Measurements from ENCODE around the gene HOMER2.

The HOMER2 gene

DNA sequence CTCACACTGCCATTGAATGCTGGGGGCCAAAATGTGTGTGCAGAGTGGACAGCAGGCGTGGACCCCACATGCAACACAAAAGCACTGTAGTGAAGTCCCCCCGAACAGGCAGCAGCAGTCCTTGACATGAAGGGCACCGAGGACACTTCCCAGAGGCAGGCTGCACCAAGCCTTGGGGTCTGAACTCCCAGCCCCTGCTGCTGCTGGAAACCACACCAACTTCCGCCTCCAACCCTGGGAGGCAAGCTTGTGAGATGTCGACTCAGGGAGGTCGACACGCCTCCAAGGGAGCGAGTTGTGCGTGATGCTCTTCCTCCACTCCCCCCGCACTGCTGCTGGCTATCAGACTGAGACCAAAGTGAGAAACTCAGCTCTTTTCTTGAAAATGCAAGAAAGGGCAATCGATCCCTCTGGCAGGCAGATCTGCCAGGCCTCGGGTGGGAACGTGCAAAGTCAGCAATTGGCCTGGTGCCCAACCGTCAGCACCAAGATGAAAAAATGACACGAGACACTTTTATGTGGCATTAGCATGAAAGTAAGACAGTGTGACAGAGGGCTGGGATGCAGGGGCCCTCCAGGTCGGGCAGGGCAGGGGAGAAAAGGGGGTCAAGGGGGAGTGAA lies 99.5 kb downstream of the HOMER2 start:
- no peak overlapping the region for H3K4me3 ChIP-seq (replicated peaks; ENCODE audit: low read depth, low read length)
- TF ChIP-seq, protein P1, sequence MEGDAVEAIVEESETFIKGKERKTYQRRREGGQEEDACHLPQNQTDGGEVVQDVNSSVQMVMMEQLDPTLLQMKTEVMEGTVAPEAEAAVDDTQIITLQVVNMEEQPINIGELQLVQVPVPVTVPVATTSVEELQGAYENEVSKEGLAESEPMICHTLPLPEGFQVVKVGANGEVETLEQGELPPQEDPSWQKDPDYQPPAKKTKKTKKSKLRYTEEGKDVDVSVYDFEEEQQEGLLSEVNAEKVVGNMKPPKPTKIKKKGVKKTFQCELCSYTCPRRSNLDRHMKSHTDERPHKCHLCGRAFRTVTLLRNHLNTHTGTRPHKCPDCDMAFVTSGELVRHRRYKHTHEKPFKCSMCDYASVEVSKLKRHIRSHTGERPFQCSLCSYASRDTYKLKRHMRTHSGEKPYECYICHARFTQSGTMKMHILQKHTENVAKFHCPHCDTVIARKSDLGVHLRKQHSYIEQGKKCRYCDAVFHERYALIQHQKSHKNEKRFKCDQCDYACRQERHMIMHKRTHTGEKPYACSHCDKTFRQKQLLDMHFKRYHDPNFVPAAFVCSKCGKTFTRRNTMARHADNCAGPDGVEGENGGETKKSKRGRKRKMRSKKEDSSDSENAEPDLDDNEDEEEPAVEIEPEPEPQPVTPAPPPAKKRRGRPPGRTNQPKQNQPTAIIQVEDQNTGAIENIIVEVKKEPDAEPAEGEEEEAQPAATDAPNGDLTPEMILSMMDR (IDR thresholded peaks at IDR 0.05; ENCODE audit: low read depth, low read length, missing control alignments): no peak
- DNase-seq (ENCODE audit: extremely low read depth, low read depth): no peak

DNA sequence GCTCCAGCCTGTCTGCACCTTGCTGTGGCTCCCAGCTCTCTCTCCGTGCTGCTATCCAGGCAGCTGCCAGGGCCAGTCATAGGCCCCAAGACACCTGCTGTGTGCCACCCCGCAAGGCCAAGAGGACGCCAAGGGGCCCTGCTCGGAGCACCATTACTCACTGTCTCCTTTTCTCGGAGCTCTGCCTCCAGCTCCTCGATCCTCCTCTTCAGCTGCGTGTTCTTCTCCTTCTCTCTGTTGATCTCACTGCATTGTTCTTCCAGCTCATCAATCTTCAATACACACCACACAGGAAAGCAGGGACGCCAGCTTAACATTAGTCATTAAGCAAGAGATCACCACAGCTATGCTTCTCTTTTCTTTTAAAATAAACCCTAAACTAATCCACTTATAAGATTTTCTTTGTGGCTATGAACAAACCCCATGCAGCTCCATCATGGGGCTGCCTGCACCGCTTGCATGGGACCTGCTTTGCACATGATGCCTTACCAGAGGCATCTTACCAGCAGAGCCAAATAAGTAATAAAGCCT lies 100.5 kb downstream of the HOMER2 start:
- H3K4me3 ChIP-seq (replicated peaks; ENCODE audit: low read depth, low read length): no peak overlapping the region
- DNase-seq (ENCODE audit: extremely low read depth, low read depth): no peak
- TF ChIP-seq, protein P1 (IDR thresholded peaks at IDR 0.05; ENCODE audit: low read depth, low read length, missing control alignments): no peak

DNA sequence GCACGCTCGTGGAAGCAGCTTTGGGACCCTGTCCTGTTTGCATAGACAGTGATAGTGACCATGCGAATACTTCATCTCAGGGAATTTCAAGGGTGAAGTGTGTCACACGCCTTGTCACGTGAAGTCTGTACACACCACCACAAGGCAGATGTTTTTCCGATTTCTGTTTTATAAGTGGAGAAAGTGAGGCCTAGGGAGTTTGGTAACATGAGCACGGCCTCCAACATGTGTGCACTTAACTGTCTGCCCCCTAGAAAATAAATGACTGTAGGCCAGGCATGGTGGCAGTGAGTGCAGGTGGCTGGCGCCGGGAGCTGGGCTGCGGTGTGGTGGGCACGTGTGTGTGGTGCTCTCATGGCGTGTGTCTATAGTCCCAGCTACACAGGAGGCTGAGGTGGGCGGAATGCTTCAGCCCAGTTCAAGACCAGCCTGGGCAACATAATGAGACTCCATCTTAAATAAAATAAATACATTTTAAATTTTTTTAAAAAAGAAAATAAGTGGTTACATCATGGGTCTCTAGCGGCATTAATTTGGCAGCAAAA lies 101.1 kb downstream of the HOMER2 start:
- TF ChIP-seq, protein P1 (IDR thresholded peaks at IDR 0.05; ENCODE audit: low read depth, low read length, missing control alignments): no peak
- DNase-seq (ENCODE audit: extremely low read depth, low read depth): no peak
- no peak overlapping the region for H3K4me3 ChIP-seq (replicated peaks; ENCODE audit: low read depth, low read length)

DNA sequence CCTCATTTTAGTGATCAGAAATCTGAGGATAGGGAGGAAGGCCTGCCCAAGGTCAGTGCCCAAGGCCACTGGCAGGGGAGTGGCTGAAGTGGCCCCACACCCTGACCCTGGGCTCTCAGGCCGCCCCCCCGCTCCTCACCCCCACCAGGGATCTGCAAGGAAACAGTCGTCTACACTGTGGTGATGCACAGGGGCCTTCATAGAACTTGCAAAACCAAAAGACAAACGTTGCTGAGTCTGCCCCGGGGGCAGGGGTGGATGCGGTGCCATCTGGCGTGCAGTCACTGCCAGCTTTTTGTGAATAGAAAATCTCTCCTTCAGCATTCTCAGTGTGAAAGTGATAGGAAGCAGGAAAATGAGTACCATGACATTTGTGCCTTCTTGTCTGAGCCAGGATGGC lies 101.8 kb downstream of the HOMER2 start:
- DNase-seq (ENCODE audit: extremely low read depth, low read depth): no peak
- no peak overlapping the region for H3K4me3 ChIP-seq (replicated peaks; ENCODE audit: low read depth, low read length)
- TF ChIP-seq, protein P1 (IDR thresholded peaks at IDR 0.05; ENCODE audit: low read depth, low read length, missing control alignments): no peak

DNA sequence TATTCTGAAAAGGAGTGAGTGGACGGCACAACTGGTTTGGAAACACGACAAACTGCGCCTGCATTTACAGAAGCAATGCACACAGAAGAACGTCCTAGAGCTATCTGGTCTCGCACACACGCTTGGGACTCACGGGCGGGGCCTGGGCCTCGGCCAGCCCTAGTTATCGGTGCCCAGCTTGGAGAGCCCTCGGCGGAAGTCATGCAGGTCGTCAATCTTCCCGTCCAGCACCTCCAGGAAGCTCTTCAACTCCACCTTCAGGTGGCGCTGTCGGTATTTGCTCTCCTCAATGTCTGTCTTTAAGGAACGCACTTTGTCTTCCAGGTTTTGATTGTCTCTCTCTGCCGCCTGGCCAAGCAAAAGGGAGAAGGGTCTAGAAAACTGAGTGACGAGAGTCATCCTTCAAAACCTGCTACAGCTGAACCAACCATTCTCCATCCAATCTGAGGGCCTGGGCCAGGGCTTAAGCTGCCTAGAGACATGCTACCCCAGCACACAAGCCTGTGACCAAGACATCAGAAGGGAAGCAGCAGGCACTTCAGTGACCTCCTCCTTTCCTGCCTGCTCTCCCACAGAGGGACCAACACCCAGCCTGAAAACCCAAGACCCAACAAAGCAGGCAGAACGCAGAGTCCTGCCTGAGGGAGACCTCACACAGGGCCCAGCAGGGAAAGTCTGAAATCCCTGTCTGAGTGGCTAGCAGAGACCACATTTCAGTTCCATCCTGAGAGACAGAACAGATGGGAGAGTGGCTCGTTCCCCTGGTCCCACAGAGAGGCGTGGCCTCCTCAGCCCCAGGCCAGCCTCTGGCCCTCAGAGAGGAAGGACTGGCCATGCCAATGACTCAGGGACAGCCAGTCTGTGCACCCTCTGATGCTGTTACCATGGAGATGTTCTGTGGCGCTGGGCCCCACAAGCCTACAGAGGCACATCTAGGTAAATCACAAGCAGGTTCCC lies 102.7 kb downstream of the HOMER2 start:
- peak; percentile 25 for DNase-seq (ENCODE audit: extremely low read depth, low read depth)
- TF ChIP-seq, protein P1 (IDR thresholded peaks at IDR 0.05; ENCODE audit: low read depth, low read length, missing control alignments): peak; percentile 64
- H3K4me3 ChIP-seq (replicated peaks; ENCODE audit: low read depth, low read length): no peak overlapping the region

DNA sequence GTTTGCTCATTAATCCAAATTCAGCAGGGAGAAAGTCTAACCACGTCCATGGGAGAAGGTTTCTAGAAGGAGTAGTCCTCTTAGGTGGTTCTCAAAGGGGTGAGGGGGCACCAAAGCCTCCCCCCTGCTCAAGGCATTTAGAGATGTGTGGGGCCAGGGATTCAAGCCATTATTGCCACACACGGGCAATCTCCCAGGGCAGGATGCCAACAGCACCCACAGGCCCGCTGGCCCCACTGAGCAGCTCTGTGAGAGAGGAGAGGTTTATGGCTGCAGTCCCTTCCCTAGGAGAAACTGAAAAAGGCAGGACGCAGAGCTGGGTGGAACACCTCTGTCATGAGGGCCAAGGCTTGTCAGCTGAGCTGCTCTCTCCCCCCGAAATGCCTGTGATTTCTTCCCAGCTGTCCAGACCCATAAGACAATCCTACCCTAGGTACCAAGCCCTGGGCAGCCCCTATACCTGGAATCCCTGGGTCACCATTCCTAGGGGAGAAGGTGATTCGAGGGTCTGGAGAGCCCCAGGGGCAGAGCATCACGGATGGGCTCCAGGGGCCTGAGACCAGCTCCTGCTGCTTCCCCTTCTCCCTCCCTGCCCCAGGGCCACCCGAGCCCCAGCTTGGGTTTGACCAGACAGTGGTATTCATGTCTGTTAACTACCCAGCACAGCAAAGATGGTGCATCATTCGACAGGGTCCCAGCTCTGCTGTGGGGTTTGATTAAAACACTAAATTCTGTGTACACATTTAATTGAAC lies 104.1 kb downstream of the HOMER2 start:
- DNase-seq (ENCODE audit: extremely low read depth, low read depth): no peak
- no peak overlapping the region for H3K4me3 ChIP-seq (replicated peaks; ENCODE audit: low read depth, low read length)

More for the DNA sequence above, 104.1 kb downstream of the HOMER2 start:
- TF ChIP-seq, protein P1 (IDR thresholded peaks at IDR 0.05; ENCODE audit: low read depth, low read length, missing control alignments): no peak

Measured in HFF-Myc (cell line).